Lower leg skin (tissue), 3 donors: ENCODE data around the gene TYW1B.
"Not testable (repeated sequence)": the region's sequence is repeated elsewhere in the genome, so short reads cannot be mapped to it uniquely, and the experiment has no call there.

Experiments used
- POLR2A ChIP-seq, 2 donors: fragments of 450-650 bp; IDR thresholded peaks; one replicate each; pipeline ENCODE4 v1.6.1; 2016 to 2017; ENCODE audit warnings: antibody characterized with exemption in 2 of 2, mild to moderate bottlenecking in 1 of 2, moderate library complexity in 1 of 2
- TF ChIP-seq, protein P1 (sequence below), 3 donors: fragments of 450-650 bp; IDR thresholded peaks; one replicate each; pipeline ENCODE4 v1.5.1; 2016; ENCODE audit warnings: antibody characterized with exemption in 3 of 3, mild to moderate bottlenecking in 3 of 3, moderate library complexity in 2 of 3

DNA sequence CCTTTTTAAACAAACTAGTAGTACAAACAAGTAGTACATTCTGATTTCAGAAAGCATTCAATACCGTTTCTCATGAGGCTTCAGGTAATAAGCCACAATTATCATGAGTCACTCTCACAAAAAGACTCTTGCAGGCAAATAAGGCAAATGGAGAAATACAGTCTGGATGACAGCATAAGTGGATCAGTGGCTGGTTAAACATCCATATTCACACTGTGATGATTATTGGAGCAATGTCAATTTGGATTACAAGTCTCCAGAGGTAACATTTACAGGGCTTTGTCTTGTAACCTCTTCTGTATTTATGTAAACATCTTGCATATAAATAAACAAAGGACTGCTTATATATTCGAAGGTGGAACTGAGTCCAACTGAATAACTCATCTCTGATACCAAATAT, 55.4 kb downstream of the TYW1B start:
- TF ChIP-seq, protein P1, sequence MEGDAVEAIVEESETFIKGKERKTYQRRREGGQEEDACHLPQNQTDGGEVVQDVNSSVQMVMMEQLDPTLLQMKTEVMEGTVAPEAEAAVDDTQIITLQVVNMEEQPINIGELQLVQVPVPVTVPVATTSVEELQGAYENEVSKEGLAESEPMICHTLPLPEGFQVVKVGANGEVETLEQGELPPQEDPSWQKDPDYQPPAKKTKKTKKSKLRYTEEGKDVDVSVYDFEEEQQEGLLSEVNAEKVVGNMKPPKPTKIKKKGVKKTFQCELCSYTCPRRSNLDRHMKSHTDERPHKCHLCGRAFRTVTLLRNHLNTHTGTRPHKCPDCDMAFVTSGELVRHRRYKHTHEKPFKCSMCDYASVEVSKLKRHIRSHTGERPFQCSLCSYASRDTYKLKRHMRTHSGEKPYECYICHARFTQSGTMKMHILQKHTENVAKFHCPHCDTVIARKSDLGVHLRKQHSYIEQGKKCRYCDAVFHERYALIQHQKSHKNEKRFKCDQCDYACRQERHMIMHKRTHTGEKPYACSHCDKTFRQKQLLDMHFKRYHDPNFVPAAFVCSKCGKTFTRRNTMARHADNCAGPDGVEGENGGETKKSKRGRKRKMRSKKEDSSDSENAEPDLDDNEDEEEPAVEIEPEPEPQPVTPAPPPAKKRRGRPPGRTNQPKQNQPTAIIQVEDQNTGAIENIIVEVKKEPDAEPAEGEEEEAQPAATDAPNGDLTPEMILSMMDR (IDR thresholded peaks at IDR 0.05) = not testable (repeated sequence)
- not testable (repeated sequence) for TF ChIP-seq POLR2A (IDR thresholded peaks at IDR 0.05)
